Omental fat pad (tissue), 4 donors: Measurements from ENCODE around the gene MAP1S. TPM values are rescaled to one million over a fixed set of nuclear protein-coding genes. Genes with fewer than 3 reads are reported as not detected.

ENCODE experiments used
- ATAC-seq: fragments of 150-250 bp; one replicate; pipeline ENCODE4 v1.9.1; 2016; ENCODE audit warnings: mild to moderate bottlenecking, moderate library complexity; ENCODE audit not compliant: low FRiP score
- DNase-seq: peaks from one replicate; pipeline ENCODE4 v3.0.0-alpha.2; 2019; ENCODE audit warnings: low spot score
- CTCF ChIP-seq, 3 donors: fragments of 450-650 bp; IDR thresholded peaks; one replicate each; pipeline ENCODE4 v1.5.1; 2016 to 2017; ENCODE audit warnings: antibody characterized with exemption in 3 of 3, mild to moderate bottlenecking in 3 of 3, moderate library complexity in 2 of 3
- total RNA-seq, 4 donors: library from RNA; depleted of rRNA; stranded (reverse); fragments of >200 nt; gene quantifications; one replicate each; pipeline ENCODE4 v1.1.0, GENCODE V29; 2016

Gene MAP1S
- total RNA-seq, 4 donors from 2014 or later, result 19.4 to 35.9 (median 23.8) TPM

- ATAC-seq (no peak), DNase-seq (no peak)
- no peak for TF ChIP-seq CTCF (IDR thresholded peaks at IDR 0.05)
Observed at GRCh38 chr19:17735410-17735809, 16.1 kb downstream of the MAP1S start.

GRCh38 chr19:17737690-17738153, 18.4 kb downstream of the MAP1S start:
- ATAC-seq, result no peak
- DNase-seq, result no peak
- no peak for TF ChIP-seq CTCF (IDR thresholded peaks at IDR 0.05)

- ATAC-seq (no peak), DNase-seq (no peak)
- TF ChIP-seq CTCF (IDR thresholded peaks at IDR 0.05), result no peak
Observed at GRCh38 chr19:17739121-17739875, 20.0 kb downstream of the MAP1S start.

GRCh38 chr19:17741456-17741855, 22.2 kb downstream of the MAP1S start:
- ATAC-seq (no peak), DNase-seq (no peak)

GRCh38 chr19:17743874-17744580, 24.7 kb downstream of the MAP1S start:
- TF ChIP-seq CTCF (IDR thresholded peaks at IDR 0.05), result no peak
- no peak for ATAC-seq
- no peak for DNase-seq

More at GRCh38 chr19:17741456-17741855, 22.2 kb downstream of the MAP1S start:
- TF ChIP-seq CTCF (IDR thresholded peaks at IDR 0.05), result no peak

GRCh38 chr19:17747205-17748098, 28.2 kb downstream of the MAP1S start:
- ATAC-seq (peak; percentile 96), DNase-seq (peak; percentile 78)
- TF ChIP-seq CTCF (IDR thresholded peaks at IDR 0.05), result no peak
